ENCODE measurements around the gene PRDM11.

PRDM11 gene

DNA sequence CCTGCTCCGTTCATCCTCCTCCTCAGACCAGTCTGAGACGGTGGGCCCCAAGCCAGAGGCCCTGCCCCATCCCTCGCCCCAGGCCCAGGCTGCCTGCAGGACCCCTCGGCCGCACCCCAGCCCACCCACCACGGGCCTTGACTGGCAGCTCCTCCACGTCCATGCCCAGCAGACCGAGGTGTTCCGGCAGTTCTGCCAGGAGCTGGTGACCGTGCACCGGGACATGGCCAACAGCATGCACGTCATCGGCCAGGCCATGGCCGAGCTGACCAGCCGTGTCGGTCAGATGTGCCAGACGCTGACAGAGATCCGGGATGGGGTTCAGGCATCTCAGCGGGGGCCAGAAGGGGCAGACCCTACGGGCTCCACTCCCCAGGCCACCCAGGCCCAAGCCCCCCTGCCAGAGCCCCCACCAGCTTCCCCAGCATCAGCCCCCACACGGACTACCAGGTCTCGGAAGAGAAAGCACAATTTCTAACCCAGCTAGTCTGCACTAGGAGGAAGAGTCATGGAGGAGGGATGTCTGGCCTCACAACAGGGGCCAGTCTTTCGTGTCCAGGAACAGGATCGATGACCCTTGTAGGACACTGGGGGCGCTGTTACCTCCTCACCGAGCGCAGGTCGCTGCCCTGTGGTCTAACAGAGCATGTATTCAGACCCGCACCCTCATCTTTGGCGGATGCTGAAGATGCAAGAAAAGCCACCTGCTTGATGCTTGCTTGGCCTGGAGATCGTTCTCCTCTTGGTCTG, 66.3 kb downstream of the PRDM11 start:
- DNase-seq = no peak

- no peak for DNase-seq
Observed at GRCh38 chr11:45213316-45213665, 66.9 kb downstream of the PRDM11 start.

- DNase-seq = no peak
Observed at GRCh38 chr11:45213717-45214116, 67.3 kb downstream of the PRDM11 start.

DNA sequence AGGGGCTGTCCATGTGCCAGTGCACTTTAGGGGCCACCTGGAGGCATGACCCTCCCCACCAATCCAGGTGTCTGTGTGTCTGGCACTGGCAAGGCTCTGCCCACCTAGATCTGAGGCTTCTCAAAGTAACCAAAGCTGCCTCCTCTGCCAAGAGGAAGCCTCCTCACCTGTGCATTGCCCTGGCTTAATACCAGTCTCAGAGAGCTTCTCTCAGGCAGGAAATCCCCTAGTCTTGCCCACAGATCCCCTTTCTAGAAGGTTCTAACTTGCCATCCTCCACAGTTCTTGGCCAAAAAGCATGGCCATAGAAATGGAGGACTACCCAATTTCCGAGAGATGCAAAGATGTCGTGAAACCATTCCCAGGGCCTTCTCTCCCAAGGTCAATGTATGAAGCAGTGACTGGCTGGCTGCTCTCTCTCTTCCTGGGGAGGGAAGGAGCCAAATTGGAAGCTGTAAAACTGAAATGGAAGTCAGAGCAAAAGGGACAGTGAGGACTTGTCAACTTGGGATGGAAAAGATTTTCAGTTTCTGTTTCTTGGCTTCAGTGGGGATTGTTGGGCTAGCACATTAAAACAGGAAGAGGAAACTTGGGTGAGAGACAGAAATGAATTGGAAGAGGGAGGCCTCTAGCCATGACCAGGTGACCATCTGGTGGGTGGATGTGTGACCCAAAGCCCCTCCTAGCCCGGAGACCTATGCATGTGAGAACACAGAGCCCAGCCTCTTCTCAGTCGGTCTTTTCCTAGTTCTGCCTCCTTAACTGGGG, 68.8 kb downstream of the PRDM11 start:
- no peak for DNase-seq

GRCh38 chr11:45216031-45216430, 69.6 kb downstream of the PRDM11 start:
- DNase-seq = no peak

- DNase-seq = no peak
Observed at GRCh38 chr11:45216901-45217300, 70.5 kb downstream of the PRDM11 start.

- DNase-seq = no peak
Observed at GRCh38 chr11:45217991-45218390, 71.6 kb downstream of the PRDM11 start.

- no peak for DNase-seq
Observed at GRCh38 chr11:45218705-45219104, 72.3 kb downstream of the PRDM11 start.

- DNase-seq = no peak
Observed at GRCh38 chr11:45219411-45219810, 73.0 kb downstream of the PRDM11 start.

DNA sequence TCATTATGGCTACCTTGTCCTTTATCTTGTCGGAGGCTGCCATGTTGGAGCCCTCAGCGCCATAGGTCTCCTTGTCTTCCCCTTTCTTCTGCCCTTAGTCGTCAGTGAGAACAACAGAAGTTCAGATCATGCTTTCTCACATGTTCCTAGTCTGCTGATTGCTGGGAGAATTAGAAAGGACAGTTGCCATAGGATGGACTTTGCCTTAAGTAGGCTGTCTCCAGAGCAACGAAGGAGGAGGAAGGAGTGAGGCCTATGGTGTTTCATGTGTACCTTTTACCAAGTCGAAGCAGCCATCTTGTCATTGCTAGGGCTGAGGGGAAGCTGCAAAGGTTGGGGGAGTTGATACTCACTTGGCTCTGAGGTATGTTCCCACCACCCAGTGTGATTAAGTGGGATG, 77.1 kb downstream of the PRDM11 start:
- no peak for DNase-seq

GRCh38 chr11:45224766-45225165, 78.3 kb downstream of the PRDM11 start:
- DNase-seq = no peak

- DNase-seq = no peak
Observed at GRCh38 chr11:45225277-45225676, 78.8 kb downstream of the PRDM11 start.

- no peak for DNase-seq
Observed at GRCh38 chr11:45225961-45226871, 79.8 kb downstream of the PRDM11 start.

DNA sequence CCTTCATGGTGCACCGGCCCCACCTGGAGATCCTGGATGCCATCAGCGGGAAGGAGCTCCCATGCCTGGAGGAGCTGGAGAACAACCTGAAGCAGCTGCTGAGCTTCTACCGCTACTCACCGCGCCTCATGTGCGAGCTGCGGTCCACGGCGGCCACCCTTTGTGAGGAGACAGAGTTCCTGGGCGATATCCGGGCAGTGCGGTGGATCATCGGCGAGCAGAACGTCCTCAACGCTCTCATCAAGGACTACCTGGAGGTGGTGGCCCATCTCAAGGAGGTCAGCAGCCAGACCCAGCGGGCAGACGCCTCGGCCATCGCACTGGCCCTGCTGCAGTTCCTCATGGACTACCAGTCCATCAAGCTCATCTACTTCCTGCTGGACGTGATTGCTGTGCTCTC, 80.5 kb downstream of the PRDM11 start:
- no peak for DNase-seq

GRCh38 chr11:45227836-45228235, 81.4 kb downstream of the PRDM11 start:
- no peak for DNase-seq

- no peak for DNase-seq
Observed at GRCh38 chr11:45229401-45230020, 83.1 kb downstream of the PRDM11 start.

GRCh38 chr11:45232341-45233080, 86.1 kb downstream of the PRDM11 start:
- DNase-seq = no peak

GRCh38 chr11:45233121-45233803, 86.8 kb downstream of the PRDM11 start:
- no peak for DNase-seq

DNA sequence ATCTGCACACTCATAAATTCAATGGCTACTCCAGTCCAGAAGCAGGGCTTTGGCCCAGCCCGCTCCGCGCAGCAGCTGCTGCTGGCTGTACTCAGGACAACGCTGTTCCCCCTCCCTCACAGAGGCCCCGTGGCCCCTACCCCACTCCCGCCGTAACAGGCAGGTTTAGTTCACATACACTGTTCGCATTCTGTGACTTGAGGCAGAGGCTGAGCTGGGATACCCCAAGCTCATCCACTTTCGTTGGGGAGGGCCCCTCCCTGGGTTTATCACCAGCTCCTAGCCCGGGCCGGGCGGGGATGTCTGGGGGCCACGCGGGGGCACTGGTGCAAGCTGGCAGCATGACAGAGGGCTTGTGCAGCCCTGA, 87.3 kb downstream of the PRDM11 start:
- DNase-seq = no peak

- DNase-seq = no peak
Observed at GRCh38 chr11:45234306-45235006, 88.0 kb downstream of the PRDM11 start.

GRCh38 chr11:45237711-45238315, 91.4 kb downstream of the PRDM11 start:
- DNase-seq = no peak

Measured in NCI-H1417 treated with DMSO at 0.1 percent for 48 hours (cell line).